Activated CD8-positive, alpha-beta memory T cell treated with anti-CD3 and anti-CD28 coated beads, Interleukin-2, amount 50 U/mL, for 48 hours (primary cell): ENCODE data around the gene NAT16.

Experiments
- DNase-seq: peaks from one replicate; pipeline ENCODE4 v3.0.0-alpha.2; 2020

NAT16 gene

DNA sequence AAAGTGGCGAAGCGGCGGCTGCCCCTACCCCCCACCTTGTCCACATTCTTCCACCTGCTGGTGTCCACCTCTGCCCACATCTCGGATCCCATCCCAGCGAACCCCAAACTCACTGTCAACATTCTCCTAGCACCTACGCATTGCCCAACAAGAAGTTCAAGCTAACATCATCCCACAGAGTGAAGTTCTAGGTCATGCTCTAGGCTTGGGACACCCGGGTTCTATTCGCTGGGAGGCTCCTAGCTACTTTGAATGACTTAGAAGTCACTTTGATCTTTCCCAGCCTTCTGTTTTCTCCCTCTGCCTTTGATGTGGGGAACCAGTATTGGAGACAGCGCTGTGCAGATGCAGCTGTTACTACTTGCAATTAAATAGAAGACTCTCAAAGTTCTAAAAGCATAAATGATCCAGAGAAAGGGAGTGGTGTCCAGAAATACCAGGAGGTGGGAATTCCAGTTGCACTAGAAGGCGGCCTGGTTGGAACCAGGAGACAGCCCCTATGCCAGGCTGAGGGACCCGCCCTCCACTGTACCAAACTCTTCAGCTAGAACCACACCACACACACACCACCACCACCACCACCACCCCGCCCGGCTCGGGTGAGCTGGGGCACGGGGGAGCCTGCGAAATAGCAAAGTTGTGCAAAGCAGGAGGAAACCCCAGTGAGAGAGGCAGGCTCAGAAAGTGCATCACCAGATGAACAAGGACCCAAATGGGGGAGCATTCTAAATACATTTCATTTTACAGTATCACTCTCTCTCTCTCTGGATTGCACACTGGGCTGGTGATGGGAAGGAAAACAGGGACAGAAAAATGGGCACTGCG lies 9.3 kb downstream of the NAT16 start:
- DNase-seq, result no peak

DNA sequence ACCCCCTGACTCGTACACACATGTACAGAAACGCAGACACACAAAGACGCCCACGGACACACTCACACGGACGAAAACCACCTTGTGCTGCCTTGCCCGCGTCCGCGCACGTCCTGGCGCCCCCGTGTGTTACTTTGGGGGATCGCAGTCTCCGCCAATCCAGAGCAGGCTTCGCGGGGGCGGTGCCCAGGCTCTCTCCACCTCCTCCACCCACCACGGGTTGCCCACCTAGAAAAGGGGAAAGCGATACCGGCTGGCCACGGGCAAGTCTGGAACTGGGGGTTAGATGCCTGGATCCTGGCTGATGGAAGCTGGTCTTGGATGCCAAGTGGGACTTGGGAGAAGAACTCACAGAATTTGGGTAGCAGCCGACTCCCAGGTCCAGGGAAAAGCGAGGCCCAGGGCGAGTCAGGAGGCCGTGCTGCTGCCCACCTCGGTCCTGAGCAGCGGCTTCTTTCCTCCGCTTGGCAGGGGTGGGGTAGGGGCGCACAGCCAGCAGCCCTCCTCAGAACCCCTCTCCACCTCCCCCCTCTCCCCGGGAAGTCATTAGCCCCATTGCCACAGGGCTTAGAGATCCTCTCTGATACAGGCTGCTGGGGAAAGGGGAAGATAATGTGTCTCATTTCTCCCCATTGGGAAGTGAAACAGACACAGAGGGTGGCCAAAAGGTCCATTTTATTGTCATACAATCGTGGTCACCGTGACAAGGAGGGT lies 10.1 kb downstream of the NAT16 start:
- peak; percentile 96 for DNase-seq

DNA sequence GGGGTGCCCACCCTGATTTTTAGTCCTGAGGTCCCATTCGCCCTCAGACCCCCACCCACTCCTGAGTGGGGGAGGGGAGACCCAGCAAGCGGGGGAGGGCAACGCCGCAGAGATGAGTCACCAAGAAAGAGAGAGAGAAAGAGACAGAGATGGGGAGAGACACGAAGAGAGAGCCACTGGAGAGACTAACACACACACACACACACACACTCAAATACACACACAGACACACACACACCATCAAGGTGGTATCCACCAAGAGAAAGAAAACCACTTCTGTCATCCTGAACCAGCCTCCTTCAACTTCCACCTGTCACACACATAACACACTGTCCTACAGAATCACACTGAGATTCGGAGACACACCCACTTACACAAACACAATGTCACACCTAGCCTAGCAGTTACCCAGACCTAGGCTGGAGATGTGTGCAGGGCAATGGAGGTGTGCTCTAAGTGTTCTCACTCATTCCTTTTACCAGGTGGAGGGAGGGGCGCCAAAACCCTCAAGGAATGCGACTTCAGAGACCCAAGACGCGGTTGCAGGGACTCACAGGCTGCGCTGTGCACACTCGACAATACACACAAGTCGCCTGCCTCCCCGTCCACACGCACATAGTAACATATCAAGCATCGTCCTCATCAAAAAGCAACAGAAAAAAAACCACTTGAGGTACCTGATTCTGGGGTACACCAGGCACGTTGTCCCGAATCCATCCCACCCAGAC lies 10.8 kb downstream of the NAT16 start:
- DNase-seq, result no peak

DNA sequence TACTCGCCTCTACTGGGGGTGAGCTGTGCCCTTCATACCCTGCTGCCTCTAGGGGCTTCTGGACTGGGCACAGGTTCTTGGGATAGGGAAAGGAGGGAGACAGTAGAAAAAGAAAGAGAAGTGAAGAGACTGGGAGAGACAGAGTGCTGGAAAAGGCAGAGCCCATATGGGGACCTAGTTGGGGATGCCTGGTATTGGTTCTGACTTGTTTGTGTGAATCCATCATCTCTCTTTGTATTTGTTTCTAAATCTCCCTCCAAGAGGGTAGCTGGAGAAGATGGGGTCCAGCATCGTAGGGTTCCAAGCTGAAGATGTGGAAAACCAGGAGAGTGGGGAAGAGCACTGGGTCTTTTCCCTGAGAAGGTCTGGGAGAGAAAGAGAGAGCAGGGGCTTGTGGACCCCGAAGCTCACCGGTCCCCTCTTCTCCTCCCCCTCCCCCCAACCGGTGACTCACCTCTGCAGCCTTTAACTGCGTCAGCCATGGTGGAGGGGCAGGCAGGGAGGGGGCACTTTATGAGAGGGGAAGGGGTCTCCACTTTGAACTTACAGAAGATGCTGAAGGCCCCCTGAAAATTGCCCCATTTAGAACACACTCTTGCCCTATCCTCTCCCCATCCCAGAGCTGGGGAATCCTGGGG lies 11.6 kb downstream of the NAT16 start:
- DNase-seq, result no peak

DNA sequence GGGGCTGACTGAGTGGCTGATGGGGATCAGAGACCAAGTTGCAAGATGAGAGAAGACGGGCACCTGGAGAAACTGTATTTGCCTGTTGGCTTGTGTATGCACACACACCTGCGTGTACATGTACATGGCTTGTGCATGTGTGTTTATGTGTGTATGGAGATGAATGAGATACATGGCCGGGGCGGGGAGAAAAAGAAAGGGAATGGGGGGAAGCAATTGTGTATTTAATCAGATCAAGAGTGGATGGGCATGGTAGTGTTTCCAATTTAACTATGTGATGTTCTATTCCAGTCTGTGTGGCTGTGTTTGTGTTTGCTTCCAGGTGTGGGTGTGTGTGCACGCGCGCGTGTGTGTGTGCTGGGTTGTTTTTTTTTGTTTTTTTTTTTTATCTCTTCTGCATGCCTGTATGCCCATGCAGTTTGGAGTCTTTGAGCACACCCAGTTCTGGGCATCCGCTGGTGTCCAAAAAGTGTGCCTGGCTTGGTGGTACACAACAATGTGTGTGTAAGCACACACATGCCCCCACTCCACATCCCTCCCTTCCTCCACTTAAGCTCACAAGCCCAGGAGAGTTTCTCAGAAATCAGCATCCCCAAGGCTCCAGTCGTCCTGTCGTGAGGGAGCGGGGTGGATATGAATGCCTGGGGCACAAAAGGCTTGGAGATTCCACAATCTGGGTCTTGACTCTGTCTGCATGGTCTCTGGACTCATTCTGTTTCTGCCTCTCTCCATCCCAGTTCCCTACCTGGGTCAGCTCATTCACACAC lies 12.3 kb downstream of the NAT16 start:
- DNase-seq, result no peak

DNA sequence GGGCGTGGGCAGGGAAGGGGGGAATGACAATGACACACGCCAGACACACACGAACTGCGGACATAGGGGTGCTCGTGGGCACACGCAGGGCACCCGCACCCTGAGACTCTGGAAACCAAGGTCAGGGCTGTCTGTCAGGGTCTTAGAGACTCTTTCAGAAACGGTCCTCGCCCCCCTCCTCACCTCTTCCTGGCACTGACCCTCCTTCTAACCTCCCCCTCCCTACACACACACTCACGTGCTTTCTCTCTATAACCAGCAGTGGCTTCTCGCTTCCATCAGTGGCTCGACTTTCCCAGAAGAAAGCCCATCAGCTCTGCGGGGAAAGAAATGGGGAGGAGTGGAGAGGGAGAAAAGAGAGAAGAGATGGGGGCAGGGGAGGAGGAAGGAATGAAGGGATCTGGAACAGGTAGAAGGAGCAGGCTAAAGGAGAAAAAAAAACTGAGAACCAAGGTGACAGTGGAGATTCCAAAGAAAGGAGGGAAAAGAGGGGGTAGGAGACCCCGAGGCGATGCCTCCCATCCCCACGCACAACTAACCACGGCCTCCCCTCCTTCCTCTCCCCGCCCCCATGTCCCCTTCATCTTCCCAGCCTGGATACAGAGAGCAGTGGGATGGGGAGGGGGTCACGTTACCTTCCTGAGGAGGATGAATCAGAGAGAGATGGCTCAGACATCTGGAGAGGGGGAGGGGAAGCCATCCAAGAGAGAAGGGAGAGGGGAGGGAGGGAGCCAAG lies 13.0 kb downstream of the NAT16 start:
- no peak for DNase-seq

DNA sequence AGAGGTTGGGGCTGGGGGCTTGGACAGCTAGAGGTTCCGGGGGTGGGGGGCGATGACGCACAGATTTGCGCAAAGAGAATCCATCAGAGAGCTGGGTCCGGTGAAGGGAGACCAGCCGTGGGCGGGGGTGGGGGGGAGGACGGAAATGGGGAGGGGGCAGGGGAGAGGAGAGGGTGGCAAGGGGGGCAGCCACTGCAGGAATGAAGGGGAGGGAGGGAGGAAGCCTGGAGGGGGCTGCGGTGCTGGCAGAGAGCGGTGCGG lies 13.5 kb downstream of the NAT16 start:
- DNase-seq, result no peak

DNA sequence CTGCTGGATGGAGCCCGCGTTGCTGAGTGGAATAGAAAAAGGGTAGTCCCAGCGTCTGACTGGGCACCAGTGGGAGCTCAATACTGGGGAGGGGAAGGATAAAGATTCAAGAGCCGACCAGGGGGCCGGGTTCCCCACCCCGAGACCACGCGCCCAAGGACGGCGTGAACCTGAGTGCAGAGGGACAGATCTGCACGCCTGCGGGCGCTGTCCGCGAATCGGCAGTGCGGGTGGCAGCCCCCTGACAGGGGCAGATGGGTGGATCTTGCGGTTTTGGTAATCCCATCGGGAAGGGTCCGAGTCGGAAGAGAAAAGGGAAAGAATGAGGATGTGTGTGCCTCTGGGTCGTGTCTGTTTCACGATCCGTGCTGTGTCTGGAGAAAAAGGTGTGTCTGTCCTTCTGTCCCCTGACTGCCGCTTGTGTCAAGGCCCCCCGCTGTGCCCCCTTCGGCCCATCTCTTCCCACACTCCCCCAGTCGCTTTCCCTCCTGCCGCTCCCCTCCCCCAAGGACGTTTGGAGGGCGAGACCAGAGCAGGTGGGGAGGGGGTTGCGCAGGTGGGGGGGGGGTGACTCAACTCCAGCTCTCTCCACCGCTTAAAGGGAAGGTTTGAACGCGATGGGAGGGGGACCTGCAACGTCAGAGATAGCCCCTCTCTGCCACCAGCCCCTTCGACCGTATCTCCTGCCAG lies 14.0 kb downstream of the NAT16 start:
- no peak for DNase-seq

DNA sequence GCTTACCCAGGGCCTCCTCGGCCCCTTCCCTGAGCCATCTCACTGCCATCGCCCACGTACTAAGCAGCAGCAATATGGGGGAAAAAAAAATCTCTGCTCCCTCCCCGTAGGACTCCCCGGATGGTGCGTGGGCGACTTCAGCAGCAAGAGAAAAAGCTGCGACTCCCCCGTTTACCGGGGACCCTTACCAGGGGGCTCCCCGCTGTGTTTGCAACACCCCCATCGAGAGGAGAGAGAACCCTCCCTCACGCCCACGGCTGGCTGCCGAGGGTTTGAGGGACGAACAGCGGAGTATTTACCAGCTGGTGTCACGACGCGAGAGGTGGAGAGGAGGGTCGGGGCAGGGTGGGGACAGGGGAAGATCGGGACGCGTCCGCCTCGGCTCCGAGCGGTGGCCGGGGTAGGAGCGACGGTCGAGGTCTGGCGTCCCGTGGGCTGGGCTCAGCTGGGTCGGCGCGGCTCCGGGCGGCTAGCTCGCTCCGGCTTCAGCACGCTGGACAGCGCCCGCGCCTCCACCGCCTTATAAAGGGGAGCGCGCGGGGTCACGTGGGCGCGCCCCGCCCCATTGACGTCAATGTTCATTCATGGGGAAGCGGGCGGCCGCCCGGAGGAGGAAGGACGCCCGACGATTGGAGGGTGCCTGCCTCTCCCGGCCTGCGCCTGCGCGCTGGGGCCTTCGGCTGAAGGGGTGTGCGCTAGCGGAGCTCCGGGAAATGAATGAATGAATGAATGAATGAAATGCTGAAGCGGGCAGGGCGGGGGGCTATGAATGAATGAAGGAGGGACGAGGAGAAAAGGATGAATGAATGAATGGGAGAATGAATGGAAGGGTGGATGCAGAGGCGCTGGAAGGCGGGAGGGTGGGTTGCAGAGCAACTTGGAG lies 14.8 kb downstream of the NAT16 start, which contains the start of gene VGF:
Gene VGF, minus strand, starts transcription at position 495 of the 883 bp plus-strand sequence. CDS start 726 bp downstream, outside the sequence.
- peak; percentile 99 for DNase-seq

DNA sequence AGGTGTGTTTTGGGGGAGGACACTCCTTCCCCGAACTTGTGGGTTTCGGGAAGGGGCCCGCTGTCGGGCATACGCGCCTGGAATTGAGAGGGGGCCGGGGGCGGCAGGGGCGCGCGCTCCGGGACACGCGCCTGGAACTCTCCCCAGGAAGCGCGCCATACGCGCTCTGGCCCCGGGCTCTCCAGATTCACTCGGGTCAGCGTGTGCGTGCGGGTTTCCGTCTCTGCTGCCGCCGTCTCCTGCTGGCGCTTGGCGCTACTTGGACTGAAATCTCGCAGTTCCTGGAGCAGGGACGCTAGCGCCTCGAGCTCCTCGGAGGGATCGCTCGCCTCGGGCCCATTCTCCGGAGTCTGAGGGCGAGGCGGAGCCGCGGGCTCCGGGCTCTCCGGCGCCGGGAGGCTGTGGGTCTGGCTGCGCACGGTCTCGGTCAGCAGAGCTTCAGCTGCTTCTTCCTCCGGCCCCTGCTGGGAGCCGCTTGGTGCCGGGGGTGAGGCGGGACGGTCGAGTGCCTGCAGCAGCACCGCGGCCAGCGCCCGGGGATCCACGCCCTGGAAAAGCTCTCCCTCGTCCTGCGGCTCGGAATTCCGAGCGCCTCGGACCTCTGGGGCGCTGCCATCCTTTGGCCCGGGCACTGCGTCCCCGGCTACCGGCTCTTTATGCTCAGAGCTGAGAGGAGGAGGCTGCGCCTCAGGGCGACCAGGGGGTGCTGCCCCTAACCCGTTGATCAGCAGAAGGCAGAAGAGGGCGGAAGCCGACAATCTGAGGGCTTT lies 15.8 kb downstream of the NAT16 start:
- DNase-seq, result no peak

DNA sequence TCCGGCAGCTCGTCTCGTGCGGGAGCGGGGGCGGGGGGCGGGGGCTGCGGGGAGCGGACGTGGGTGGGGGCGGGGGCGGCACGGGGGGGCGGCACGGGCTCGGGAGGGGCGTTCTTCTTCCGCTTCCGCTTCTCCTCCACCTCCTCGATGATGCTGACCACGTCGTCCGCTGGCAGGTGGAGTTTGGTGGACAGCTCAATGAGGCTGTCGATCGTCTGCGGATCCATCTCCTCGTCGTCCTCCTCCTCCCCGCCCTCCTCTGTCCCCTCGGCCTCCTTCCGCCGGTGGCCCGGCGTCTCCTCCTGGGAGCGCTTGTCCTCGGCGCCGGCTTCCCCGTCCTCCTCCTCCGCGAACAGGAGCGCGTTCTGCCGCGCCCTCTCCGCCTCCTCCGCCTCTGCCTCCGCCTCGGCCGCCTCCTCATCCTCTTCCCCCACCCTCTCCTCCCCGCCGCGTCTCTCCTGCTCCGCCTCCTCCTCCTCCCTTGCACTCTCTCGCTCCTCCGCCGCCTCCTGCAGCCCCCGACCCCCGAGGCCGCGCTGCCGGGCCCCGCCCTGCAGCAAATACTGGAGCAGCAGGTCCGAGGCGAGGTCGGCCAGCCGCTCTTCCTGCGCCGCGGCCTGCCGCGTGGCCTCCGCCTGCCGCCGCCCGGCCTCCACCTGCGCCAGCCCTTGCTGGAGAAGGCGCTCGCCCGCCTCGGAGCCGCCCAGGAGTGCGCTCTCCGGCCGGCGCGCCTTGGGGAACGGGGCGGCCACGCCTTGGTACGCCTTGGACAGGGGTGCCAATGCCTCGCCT lies 16.6 kb downstream of the NAT16 start:
- no peak for DNase-seq

DNA sequence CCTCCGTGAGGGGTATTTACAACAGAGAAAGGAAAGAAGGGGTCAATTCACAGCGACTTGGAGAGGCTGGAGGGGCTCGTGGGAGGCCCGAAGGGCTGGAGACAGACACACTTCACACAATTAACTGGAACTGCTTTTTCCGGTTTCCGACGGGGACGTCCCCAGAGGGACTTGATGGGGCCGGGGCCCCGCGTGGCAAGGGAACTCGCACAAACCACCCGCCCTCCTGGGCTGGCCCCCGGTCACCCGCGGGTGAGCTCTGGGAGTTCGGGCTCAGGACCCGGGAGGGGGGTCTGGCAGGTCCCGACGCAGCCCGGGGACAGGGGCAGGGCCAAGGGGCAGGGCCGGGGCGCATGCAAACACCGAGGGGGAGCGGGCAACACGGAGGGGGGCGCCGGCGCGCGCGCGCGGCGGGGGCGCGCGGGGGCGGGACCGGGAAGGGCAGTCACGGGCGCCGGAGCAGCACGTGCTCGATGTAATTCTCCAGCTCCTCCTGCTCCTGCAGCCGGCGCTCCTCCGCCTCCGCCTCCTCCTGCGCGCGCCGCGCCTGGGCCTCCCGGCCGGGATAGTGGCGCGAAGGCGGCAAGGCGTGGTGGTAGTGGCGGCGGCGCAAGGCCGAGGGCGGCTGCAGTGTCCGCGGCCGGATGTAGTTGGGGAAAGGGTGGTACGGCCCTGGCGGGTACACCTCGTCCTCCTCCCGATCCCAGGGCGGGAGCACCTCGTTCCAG lies 17.4 kb downstream of the NAT16 start:
- DNase-seq, result no peak

DNA sequence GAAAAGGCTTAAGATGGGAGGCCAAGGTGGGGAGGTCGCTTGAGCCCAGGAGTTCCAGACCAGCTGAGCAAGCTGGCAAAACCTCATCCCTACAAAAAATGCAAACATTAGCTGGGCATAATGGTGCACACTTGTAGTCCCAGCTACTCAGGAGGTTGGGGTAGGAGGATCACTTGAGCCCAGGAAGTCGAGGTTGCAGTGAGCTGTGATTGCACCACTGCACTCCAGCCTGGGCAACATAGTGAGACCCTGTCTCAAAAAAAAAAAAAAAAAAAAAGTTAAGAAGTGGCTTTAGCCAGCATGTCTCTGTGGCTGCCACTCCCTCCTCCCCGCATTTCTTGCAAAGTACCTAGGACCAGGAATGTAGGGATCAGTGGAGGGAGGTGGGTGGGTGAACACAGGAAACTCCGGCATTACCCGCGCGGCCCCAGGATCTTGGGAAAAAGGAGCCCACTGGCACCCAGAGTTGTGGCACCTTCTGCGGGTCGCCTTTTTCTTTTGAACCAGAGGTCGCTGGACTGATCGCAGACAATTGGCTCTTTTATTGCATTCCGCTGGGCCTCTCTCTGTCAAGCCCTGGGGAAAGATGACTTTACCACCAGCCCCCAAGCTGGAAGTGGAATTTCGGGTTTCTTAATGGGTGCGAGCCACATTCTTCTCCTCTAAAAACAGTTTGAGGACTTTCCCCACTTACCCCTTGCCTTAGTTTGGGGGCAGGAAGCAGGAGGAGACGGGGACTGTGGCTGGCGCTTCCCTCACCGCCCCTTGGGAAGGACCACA lies 18.2 kb downstream of the NAT16 start:
- no peak for DNase-seq

DNA sequence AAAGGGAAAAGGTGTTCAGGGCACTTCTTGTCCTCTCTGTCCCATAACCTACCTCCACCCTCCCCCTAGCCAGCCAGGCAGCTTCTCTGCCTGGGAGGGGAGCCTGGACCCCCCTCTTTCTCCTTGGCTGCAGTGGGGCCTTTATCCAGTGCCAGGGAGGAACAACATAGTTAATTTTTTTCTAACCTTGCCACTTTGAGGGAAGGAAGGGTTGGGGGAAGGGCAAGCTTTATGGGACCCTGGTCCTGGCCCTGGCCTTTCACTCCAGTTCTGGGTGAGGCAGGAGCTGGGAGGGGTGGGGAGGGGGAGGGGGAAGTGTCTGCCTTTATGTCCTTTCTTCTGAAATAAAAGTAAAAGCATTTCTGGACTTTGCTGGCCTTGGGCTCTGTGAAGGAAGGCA lies 19.2 kb downstream of the NAT16 start:
- no peak for DNase-seq

DNA sequence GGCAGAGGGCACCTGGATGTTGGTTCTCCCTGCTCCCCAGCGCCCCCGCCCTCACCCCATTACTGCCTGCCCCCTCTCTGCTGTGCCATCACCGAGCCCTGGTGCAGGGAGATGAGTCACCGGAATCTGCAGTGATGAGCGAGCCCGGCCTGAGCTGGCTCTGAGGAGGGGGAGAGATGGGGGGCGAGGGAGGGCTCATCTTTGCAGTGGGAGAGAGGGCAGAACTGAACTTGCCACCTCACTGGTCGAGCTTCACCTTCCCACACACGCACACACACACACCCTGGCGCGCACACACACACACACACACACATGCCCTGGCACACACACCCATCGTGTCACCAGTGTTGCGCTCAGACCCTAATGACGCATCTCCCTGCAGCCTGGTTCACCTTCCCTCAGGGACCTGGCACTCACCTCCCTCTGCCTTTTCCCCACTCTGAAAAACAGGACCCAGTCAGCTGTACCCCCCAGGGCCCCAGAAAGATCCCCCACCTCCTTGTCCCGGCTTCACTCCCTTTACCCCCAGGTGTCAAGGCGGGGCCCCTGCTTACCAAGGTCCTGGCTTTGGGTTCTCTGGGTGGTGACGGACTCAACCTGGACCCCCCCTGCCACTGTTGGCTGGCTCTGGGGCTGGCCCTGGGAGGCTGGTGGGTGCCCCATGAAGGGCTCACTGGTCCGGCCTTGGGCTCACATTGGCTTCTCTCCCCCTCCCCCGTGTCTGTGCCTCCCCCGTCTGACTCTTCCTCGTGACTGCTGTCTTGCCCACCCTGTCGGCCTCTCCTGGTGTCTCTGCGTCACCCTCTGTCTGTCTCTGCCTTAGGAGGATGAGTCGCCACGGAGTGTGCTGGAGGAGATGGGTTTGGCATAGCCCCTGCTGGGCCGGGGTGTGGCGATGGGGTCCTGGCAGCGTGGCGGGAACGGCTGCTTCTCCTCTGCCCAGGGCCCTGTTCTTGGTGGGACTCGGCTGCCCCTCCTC lies 20.1 kb downstream of the NAT16 start:
- no peak for DNase-seq
